GM13976 (cell line): ENCODE measurements around the gene CATSPERE.

Experiments used
- DNase-seq: peaks from one replicate; pipeline ENCODE4 v3.0.0; 2012; ENCODE audit warnings: low spot score
- in situ Hi-C: fragments of 300-500 bp; cut with MboI; formaldehyde crosslinking; loops from one replicate; pipeline ENCODE4 v1.12.0; 2022; ENCODE audit warnings: low sequenced_read_pairs, mixed read lengths, inconsistent platforms; ENCODE audit not compliant: unreplicated experiment
- TF ChIP-seq, protein P1 (sequence below): IDR thresholded peaks from 2 replicates; pipeline ENCODE4 v1.5.1; 2012; ENCODE audit warnings: borderline replicate concordance, mild to moderate bottlenecking; ENCODE audit not compliant: insufficient read depth; ENCODE audit errors: extremely low read depth, missing control alignments, control extremely low read depth

The CATSPERE gene

DNA sequence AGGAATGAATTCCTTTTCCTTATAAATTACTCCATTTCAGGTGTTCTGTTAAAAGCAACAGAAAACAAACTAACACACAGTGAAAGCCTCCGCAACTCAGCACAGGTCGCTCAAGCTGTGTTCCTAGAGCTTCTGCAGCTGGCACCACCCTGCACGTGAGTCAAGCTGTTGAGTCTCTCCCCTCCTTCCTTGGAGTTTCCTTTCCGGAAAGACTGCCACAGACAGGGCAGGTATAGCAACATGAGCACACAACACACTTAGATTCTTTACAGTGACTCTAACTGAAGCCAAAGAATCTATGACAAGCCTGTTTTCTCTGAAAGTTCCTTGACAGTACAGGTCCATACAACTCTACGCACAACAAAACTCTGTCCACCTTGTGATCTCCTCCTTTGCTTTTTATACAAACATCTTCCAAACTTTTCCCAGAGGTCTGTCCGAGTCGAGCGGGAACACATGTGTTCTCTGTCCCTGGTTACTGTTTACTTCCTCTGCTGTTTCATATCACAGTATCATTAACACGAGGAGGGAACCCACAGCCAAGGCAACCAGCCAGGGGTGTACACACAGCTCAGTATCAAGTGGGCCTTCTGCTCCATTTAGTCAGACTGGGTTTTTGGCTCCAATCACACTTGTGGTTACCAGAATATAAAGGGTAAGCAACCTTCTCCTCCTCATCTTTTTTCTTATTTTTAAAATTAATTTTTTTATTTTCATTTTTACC is 153.2 kb downstream of the CATSPERE start:
- in situ Hi-C loops: no loop called here
- no peak for DNase-seq
- TF ChIP-seq, protein P1, sequence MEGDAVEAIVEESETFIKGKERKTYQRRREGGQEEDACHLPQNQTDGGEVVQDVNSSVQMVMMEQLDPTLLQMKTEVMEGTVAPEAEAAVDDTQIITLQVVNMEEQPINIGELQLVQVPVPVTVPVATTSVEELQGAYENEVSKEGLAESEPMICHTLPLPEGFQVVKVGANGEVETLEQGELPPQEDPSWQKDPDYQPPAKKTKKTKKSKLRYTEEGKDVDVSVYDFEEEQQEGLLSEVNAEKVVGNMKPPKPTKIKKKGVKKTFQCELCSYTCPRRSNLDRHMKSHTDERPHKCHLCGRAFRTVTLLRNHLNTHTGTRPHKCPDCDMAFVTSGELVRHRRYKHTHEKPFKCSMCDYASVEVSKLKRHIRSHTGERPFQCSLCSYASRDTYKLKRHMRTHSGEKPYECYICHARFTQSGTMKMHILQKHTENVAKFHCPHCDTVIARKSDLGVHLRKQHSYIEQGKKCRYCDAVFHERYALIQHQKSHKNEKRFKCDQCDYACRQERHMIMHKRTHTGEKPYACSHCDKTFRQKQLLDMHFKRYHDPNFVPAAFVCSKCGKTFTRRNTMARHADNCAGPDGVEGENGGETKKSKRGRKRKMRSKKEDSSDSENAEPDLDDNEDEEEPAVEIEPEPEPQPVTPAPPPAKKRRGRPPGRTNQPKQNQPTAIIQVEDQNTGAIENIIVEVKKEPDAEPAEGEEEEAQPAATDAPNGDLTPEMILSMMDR: no peak

- no peak for DNase-seq
- in situ Hi-C loops: no loop called here
- TF ChIP-seq, protein P1: no peak
These were observed 153.8 kb downstream of the CATSPERE start for GRCh38 chr1:244614879-244615278.

GRCh38 chr1:244615301-244615700 is 154.2 kb downstream of the CATSPERE start:
- no peak for DNase-seq
- in situ Hi-C loops: no loop called here
- TF ChIP-seq, protein P1: no peak

- no peak for DNase-seq
- in situ Hi-C loops: no loop called here
- TF ChIP-seq, protein P1: no peak
These were observed 165.6 kb downstream of the CATSPERE start for GRCh38 chr1:244626709-244627108.

DNA sequence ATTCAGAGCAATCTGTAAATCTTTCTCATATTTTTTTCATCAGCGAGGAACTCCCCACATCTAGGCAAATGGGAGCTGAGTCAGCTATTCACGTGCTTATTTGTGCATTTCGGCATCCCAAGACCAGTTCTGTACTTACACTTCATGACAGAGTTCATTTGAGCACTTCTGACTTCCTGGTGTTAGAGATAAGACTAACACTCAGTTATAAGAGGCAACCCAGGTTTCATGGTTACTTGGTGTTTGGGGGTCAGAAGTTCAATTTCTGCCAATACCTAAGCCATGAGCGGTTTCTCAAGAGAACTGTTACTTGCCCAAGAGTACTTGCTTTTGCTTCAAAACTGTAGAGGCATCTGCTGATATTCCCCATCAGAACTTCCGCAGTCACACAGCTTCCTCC is 167.7 kb downstream of the CATSPERE start:
- TF ChIP-seq, protein P1: no peak
- DNase-seq: no peak
- in situ Hi-C loops: no loop called here

DNA sequence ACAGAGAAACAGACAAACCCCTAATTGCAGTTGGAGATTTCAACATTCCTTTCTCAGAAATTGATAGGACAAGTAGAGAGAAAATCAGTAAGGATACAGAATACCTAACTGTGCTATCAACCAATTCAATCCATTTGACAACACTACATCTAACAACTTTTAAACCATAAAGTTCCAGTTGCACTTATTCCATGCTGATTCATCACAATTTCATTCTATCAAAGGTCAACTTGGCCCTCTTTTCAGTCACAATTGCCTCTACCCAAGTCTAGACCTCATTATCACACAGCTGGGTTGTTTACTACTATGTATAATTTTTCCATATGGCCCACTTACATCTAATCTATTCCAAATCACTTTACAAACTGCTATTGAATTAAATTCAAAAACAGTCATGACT is 172.1 kb downstream of the CATSPERE start:
- DNase-seq: no peak
- TF ChIP-seq, protein P1: no peak

More for the DNA sequence above, 172.1 kb downstream of the CATSPERE start:
- in situ Hi-C loops: no loop called here
